Limb (tissue), 2 donors: Measurements from ENCODE around the gene HS6ST1.

Source experiments
- DNase-seq, 2 donors: peaks; one replicate each; pipeline ENCODE4 v3.0.0-alpha.2; 2016; ENCODE audit errors: extremely low spot score in 2 of 2

Gene HS6ST1

GRCh38 chr2:128348701-128349100 lies 30.0 kb upstream of the HS6ST1 start:
- DNase-seq: no peak

- peak; percentile 71 to 77 for DNase-seq
Observed at GRCh38 chr2:128347701-128348539, 29.3 kb upstream of the HS6ST1 start.

- DNase-seq: no peak
Observed at GRCh38 chr2:128347171-128347558, 28.5 kb upstream of the HS6ST1 start.

- DNase-seq: no peak
Observed at GRCh38 chr2:128346291-128347170, 27.9 kb upstream of the HS6ST1 start.

GRCh38 chr2:128345436-128346165 lies 26.9 kb upstream of the HS6ST1 start:
- no peak for DNase-seq

GRCh38 chr2:128344101-128344500 lies 25.4 kb upstream of the HS6ST1 start:
- DNase-seq: no peak

- DNase-seq: no peak
Observed at GRCh38 chr2:128343459-128343858, 24.8 kb upstream of the HS6ST1 start.

GRCh38 chr2:128342550-128342949 lies 23.9 kb upstream of the HS6ST1 start:
- no peak for DNase-seq

- DNase-seq: no peak
Observed at GRCh38 chr2:128341621-128342020, 23.0 kb upstream of the HS6ST1 start.

- DNase-seq: no peak
Observed at GRCh38 chr2:128332091-128332634, 13.5 kb upstream of the HS6ST1 start.

GRCh38 chr2:128330583-128330982 lies 11.9 kb upstream of the HS6ST1 start:
- no peak for DNase-seq

- no peak for DNase-seq
Observed at GRCh38 chr2:128329607-128330006, 10.9 kb upstream of the HS6ST1 start.

GRCh38 chr2:128327180-128327964 lies 8.7 kb upstream of the HS6ST1 start:
- no peak for DNase-seq

GRCh38 chr2:128326346-128326745 lies 7.7 kb upstream of the HS6ST1 start:
- no peak for DNase-seq

- peak in 1 of 2 donors; percentile 33 for DNase-seq
Observed at GRCh38 chr2:128325611-128326181, 7.0 kb upstream of the HS6ST1 start.

- DNase-seq: no peak
Observed at GRCh38 chr2:128324897-128325410, 6.3 kb upstream of the HS6ST1 start.

- peak in 1 of 2 donors; percentile 30 for DNase-seq
Observed at GRCh38 chr2:128324008-128324896, 5.6 kb upstream of the HS6ST1 start.

- DNase-seq: peak in 1 of 2 donors; percentile 34
Observed at GRCh38 chr2:128323555-128323931, 4.9 kb upstream of the HS6ST1 start.
